ENCODE results near the gene FAM83F.

DNA sequence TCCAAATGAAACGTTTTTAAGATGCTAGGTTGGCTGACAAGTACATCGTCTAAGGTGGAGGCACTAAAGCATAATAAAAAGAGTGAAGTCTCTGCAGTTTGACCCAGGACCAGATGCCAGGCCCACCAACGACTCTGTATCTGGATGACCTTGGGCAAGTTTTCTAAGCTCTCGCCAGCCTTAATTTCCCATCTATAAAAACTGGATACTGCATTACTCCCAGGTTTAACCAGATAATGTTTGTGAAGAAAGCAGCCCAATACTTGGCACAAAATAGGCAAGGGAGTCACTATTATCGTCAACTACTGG is 49.0 kb downstream of the FAM83F start:
- TF ChIP-seq POLR2A (IDR thresholded peaks at IDR 0.05; ENCODE audit: low read length) (no peak), GATA1 (IDR thresholded peaks at IDR 0.05; ENCODE audit: low read depth, low read length) (no peak)
